NCI-H345 (cell line): ENCODE measurements around the gene RGS16.

Source experiments
- DNase-seq: peaks from one replicate; lab custom pipeline; 2025; lab: John Stamatoyannopoulos, UW

RGS16 gene

GRCh38 chr1:182580736-182581135, 23.5 kb downstream of the RGS16 start:
- no peak for DNase-seq

DNA sequence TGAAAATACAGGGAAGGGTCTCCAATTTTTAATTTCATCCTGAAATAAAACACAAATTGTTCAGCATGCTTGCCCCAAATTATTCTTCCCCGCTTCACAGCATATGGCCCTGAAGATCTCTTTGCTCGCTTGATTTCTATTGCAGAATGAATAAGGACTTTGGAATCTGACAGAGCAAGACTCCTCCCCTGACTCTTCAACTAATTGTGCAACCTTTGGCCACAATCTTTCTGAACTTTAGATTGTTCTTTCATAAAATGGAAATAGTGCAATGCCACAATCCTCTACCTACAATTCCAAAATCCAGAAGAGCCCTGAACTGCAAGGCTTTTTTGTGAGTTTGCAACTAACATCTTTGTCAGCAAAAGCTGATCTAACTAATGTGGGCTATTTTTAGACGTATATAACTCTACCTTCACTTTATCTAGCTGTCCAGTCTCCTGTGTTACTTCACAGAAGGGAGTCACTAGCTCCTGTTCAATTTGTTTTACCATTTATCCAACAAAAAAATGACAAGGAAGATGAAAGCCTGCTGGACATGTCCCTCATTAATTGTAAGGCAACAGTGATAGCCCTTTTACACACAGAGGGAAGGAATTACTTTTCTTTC, 28.5 kb downstream of the RGS16 start:
- DNase-seq: no peak

DNA sequence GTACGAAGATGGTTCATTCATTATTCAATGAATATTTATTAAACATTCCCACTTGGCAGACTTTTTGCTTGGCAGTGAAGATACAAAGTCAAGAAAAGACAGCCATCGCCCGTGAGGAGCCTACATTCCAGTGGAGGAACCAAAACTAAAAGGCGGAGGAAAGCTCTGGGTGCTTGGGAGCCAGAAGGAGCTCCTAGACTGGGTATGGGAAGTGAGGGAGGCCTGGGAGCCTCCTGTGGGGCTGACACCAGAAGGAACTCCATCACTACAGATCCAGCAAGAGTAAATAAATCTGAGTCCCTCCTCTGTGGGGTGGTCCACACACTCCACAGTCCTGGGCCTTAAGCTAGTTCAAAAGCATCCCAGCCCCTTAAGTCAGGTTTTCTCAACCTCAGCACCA, 30.0 kb downstream of the RGS16 start:
- no peak for DNase-seq

DNA sequence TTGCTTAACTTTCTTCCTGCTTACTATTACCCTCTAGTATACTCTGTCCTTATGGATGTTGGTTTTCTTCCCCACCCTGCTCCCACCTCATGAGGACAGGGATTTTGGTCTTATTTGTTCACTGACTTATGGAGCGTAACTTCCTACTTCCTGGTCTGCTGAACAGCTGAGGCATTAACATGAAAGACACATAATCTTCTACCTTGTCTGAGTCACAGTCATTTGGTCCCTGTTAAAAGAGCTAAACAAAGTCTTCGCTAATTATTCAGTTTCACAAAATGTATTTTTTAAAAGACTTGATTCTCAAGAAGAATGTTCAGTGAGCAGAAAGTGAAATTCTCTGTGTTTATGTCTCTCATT, 33.6 kb downstream of the RGS16 start:
- no peak for DNase-seq

- no peak for DNase-seq
Measured at GRCh38 chr1:182569939-182570610, 34.1 kb downstream of the RGS16 start.

DNA sequence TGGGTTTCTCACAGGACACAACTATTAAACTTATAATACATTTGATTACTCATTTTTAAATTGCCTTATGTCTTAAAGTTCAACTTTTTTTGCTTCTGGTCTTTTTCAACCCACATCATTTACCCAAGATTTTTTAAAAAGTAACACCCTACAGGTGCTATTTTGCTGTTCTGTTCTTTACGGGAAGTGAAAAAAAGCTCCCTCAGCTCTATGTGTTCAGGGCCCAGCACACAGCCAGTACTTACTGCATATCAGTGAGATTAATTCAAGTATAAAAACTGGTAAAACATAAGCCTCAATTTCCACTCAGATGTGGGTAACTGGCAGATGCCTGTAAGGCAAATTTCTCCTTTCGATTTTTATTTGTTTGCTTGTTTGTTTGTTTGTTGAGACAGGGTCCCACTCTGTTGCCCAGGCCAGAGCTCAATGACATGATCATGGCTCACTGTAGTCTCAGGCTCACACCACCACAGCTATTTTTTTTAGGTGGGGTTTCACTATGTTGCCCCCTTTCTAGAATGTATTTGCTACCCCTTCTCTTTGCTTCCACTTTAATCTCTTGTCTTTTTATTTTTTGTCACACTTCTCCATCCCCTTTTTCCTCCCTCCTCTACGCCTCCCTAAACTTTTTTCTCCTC, 35.4 kb downstream of the RGS16 start:
- DNase-seq: no peak

GRCh38 chr1:182567629-182568028, 36.6 kb downstream of the RGS16 start:
- no peak for DNase-seq

GRCh38 chr1:182565537-182565936, 38.7 kb downstream of the RGS16 start:
- no peak for DNase-seq

DNA sequence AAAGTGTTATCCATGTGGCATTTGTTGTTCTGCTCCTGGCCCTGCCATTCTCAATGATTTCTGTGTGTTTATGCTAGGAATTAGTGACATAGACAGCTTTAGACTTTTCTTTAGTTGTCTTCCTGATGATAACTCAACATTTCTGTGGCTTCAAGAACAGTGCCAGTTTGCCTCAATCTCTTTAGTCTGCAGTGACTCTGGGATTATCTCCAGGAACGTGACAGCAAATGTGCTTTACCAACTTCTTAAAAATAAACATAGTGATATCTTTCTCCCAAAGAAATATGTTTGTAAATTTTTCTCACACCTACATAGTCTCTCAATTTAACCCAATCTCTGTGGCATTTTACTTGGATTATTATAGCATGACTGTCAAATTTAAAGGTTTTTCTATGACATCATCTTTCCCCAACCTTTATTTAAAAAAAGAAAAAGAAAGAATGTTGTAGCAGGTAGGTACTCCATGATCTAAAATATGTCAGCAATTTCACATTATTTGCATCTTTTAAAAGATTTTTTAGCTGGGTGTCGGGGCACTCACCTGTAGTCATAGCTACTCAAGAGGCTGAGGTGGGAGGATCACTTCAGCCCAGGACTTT, 39.7 kb downstream of the RGS16 start:
- DNase-seq: no peak

DNA sequence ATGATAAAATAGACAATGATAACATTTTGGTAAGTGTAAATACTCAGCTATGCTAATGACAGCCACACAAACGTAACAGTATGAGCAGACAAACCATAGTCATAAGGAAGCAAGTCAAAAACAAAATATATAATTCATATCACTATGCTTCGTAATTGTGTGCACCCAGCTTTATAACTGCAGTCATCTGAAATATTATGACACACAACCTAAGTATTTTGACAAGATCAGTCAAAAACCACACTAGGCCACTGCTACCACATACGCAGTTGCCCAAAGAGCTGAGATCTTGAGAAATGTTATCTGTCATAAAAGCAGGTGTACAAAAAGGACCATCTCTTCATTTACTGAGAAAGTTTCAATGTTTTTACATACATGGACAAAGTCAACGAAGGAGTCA, 41.1 kb downstream of the RGS16 start:
- no peak for DNase-seq

DNA sequence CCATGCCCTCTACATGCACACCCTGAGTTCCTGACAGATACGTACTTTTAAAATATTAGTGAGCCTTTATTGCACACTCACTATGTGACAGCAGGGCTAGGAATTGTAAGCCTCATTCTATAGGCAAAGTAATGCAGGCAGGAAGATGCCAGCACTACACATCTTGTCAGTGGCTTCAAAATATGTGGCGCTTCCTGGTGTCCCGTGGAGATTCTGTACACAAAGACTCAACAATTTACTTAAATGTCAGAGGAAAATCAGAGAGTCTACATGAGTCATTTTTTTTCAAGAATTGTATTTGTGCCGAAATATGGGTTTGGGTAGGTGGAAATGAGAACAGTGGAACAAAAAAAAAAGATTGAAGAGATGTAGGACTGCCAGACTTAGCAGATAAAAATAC, 42.7 kb downstream of the RGS16 start:
- DNase-seq: no peak

GRCh38 chr1:182560392-182560984, 43.7 kb downstream of the RGS16 start:
- DNase-seq: no peak

DNA sequence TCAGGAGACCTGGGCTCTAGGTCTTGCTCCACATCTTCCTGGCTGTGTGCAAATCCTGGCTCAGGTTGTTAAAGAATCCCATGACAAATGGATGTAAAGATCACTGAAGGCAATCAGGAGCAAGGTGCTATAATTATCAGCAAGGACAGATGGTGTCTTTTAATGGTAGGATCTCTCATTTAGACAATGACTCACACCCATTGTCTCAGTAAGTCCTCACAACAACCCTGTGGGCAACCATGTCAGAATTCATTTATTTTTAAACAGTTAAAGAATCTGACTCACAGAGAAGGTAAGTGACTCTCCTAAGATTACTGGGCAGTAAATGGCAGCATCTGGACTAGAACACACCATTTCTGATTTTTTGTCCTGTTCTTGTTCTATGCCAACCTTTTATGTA, 47.9 kb downstream of the RGS16 start:
- DNase-seq: no peak

- no peak for DNase-seq
Measured at GRCh38 chr1:182555493-182555892, 48.7 kb downstream of the RGS16 start.

DNA sequence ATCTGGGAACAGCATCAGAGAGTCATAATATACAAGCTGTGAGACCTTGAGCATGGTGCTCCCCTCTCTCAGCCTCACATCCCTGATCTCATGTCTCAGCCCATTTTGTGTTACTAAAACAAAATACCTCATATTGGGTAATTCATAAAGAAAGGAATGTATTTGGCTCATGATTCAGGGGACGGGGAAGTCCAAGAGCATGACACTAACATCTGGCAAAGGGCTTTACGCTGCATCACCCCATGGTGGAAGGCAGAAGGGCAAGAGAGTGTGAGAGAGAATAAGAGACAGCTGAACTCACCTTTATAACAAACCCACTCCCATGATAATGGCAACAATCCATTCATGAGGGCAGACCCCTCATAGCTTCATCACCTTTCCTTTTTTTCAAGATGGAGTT, 51.7 kb downstream of the RGS16 start:
- DNase-seq: no peak

GRCh38 chr1:182549811-182550210, 54.4 kb downstream of the RGS16 start:
- no peak for DNase-seq

DNA sequence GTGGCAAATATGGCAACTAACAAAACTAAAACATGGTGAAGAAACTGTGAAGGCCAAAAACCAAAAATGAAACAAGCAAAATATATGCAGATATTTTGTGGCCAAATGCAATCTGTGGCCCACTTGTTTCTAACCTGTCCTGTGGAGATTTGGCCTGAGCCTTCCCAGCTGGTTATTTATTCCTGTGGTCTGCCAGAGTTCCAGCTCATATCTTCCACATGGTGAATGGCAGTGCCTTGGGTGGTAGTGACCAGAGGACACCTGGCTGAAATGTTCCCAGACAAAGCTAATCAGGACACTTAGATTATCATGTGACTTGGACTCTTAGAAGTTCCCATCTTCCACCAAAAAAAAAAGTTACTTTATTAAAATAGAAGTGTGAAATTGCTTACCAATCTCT, 54.8 kb downstream of the RGS16 start:
- no peak for DNase-seq
